Measurements from ENCODE around the gene RFTN1.

RFTN1 gene

GRCh38 chr3:16289144-16289889 is 224.2 kb downstream of the RFTN1 start:
- Mint-ChIP-seq H3K9me3 (peaks cover 5% of the 10 kb centered on the region), H3K4me3 (peak overlapping the region; percentile 67), H3K4me1 (peaks cover 89% of the 10 kb centered on the region), H3K27ac (peak overlapping the region; percentile 69), H3K36me3 (peaks cover 31% of the 10 kb centered on the region)
- DNase-seq (ENCODE audit: low spot score in 2 of 2) (no peak), ATAC-seq (no peak)

- DNase-seq (ENCODE audit: low spot score in 2 of 2), result no peak
- H3K4me3 Mint-ChIP-seq, result peak overlapping the region; percentile 67
Observed at GRCh38 chr3:16288664-16289063, 224.8 kb downstream of the RFTN1 start.

GRCh38 chr3:16286751-16287543 is 226.6 kb downstream of the RFTN1 start:
- Mint-ChIP-seq H3K36me3 (peaks cover 29% of the 10 kb centered on the region), H3K27ac (peak overlapping the region; percentile 5), H3K9me3 (no peaks in the 10 kb centered on the region), H3K4me3 (peak overlapping the region; percentile 67), H3K4me1 (peaks cover 77% of the 10 kb centered on the region)
- DNase-seq (ENCODE audit: low spot score in 2 of 2) (no peak), ATAC-seq (no peak)

More at GRCh38 chr3:16288664-16289063, 224.8 kb downstream of the RFTN1 start:
- H3K9me3 Mint-ChIP-seq, result peaks cover 5% of the 10 kb centered on the region
- no peak for ATAC-seq
- H3K4me1 Mint-ChIP-seq, result peaks cover 85% of the 10 kb centered on the region
- peak overlapping the region; percentile 69 for H3K27ac Mint-ChIP-seq
- H3K36me3 Mint-ChIP-seq, result peaks cover 30% of the 10 kb centered on the region

- H3K4me1 Mint-ChIP-seq, result peaks cover 71% of the 10 kb centered on the region
- peaks cover 27% of the 10 kb centered on the region for H3K36me3 Mint-ChIP-seq
- DNase-seq (ENCODE audit: low spot score in 2 of 2), result peak in 1 of 2 donors; percentile 75
Observed at GRCh38 chr3:16286161-16286560, 227.3 kb downstream of the RFTN1 start.

GRCh38 chr3:16284633-16285032 is 228.9 kb downstream of the RFTN1 start:
- Mint-ChIP-seq H3K27ac (peak overlapping the region; percentile 5), H3K36me3 (peaks cover 12% of the 10 kb centered on the region), H3K9me3 (no peaks in the 10 kb centered on the region), H3K4me1 (peaks cover 56% of the 10 kb centered on the region), H3K4me3 (no peak overlapping the region)
- ATAC-seq, result no peak
- no peak for DNase-seq (ENCODE audit: low spot score in 2 of 2)

More at GRCh38 chr3:16286161-16286560, 227.3 kb downstream of the RFTN1 start:
- no peaks in the 10 kb centered on the region for H3K9me3 Mint-ChIP-seq
- H3K4me3 Mint-ChIP-seq, result peak overlapping the region; percentile 67
- peak; percentile 93 for ATAC-seq
- H3K27ac Mint-ChIP-seq, result peak overlapping the region; percentile 5

GRCh38 chr3:16280671-16281070 is 232.8 kb downstream of the RFTN1 start:
- H3K27ac Mint-ChIP-seq, result no peak overlapping the region
- no peaks in the 10 kb centered on the region for H3K9me3 Mint-ChIP-seq
- no peak overlapping the region for H3K4me3 Mint-ChIP-seq
- peaks cover 16% of the 10 kb centered on the region for H3K4me1 Mint-ChIP-seq
- peaks cover 23% of the 10 kb centered on the region for H3K36me3 Mint-ChIP-seq
- DNase-seq (ENCODE audit: low spot score in 2 of 2) (no peak), ATAC-seq (no peak)

- ATAC-seq (no peak), DNase-seq (ENCODE audit: low spot score in 2 of 2) (no peak)
- no peak overlapping the region for H3K4me3 Mint-ChIP-seq
- peaks cover 6% of the 10 kb centered on the region for H3K4me1 Mint-ChIP-seq
- no peak overlapping the region for H3K27ac Mint-ChIP-seq
- peaks cover 23% of the 10 kb centered on the region for H3K36me3 Mint-ChIP-seq
- no peaks in the 10 kb centered on the region for H3K9me3 Mint-ChIP-seq
Observed at GRCh38 chr3:16279010-16279801, 234.3 kb downstream of the RFTN1 start.

- Mint-ChIP-seq H3K9me3 (no peaks in the 10 kb centered on the region), H3K36me3 (peaks cover 31% of the 10 kb centered on the region), H3K4me1 (no peaks in the 10 kb centered on the region), H3K27ac (no peak overlapping the region), H3K4me3 (no peak overlapping the region)
- no peak for DNase-seq (ENCODE audit: low spot score in 2 of 2)
- ATAC-seq, result no peak
Observed at GRCh38 chr3:16277471-16277870, 236.0 kb downstream of the RFTN1 start.

GRCh38 chr3:16273867-16274266 is 239.6 kb downstream of the RFTN1 start:
- Mint-ChIP-seq H3K27ac (no peak overlapping the region), H3K9me3 (no peaks in the 10 kb centered on the region), H3K4me1 (no peaks in the 10 kb centered on the region), H3K4me3 (no peak overlapping the region), H3K36me3 (peaks cover 56% of the 10 kb centered on the region)
- no peak for DNase-seq (ENCODE audit: low spot score in 2 of 2)
- no peak for ATAC-seq

- H3K36me3 Mint-ChIP-seq, result peaks cover 57% of the 10 kb centered on the region
Observed at GRCh38 chr3:16272588-16272987, 240.9 kb downstream of the RFTN1 start.

GRCh38 chr3:16270855-16271254 is 242.6 kb downstream of the RFTN1 start:
- ATAC-seq (no peak), DNase-seq (ENCODE audit: low spot score in 2 of 2) (no peak)
- H3K36me3 Mint-ChIP-seq, result peaks cover 50% of the 10 kb centered on the region
- H3K4me3 Mint-ChIP-seq, result no peak overlapping the region
- H3K4me1 Mint-ChIP-seq, result peaks cover 13% of the 10 kb centered on the region
- H3K27ac Mint-ChIP-seq, result no peak overlapping the region
- H3K9me3 Mint-ChIP-seq, result no peaks in the 10 kb centered on the region

More at GRCh38 chr3:16272588-16272987, 240.9 kb downstream of the RFTN1 start:
- DNase-seq (ENCODE audit: low spot score in 2 of 2), result no peak
- Mint-ChIP-seq H3K27ac (no peak overlapping the region), H3K4me1 (peaks cover 1% of the 10 kb centered on the region), H3K9me3 (no peaks in the 10 kb centered on the region), H3K4me3 (no peak overlapping the region)
- no peak for ATAC-seq

GRCh38 chr3:16266714-16267113 is 246.8 kb downstream of the RFTN1 start:
- no peaks in the 10 kb centered on the region for H3K9me3 Mint-ChIP-seq
- H3K27ac Mint-ChIP-seq, result peak overlapping the region; percentile 70
- peaks cover 43% of the 10 kb centered on the region for H3K36me3 Mint-ChIP-seq
- peak overlapping the region; percentile 93 for H3K4me3 Mint-ChIP-seq
- H3K4me1 Mint-ChIP-seq, result peaks cover 20% of the 10 kb centered on the region
- no peak for ATAC-seq
- peak in 1 of 2 donors; percentile 46 for DNase-seq (ENCODE audit: low spot score in 2 of 2)
